NCI-H128 (cell line): ENCODE data around the gene LPP.

Source experiments
- DNase-seq: peaks from one replicate; lab custom pipeline; 2025; ENCODE audit not compliant: unreplicated experiment; lab: John Stamatoyannopoulos, UW

The LPP gene

GRCh38 chr3:188720215-188720614 lies 566.3 kb downstream of the LPP start:
- DNase-seq, result no peak

- DNase-seq, result no peak
Measured at GRCh38 chr3:188720636-188721035, 566.7 kb downstream of the LPP start.

DNA sequence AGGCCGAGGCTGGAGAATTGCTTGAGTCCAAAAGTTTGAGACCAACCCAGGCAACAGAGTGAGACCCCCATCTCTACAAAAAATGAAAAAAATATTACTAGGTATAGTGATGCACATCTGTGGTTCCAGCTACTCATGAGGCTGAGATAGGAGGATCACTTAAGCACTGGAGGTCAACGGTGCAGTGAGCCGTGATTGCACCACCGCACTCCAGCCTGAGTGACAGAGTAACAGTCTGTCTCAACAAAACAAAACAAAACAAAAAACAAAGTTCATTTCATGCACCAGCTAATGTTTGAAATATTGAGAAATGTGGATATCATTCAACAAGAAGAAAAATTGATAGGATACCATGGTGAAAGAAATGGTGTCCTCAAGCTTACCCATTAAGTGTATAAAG lies 567.4 kb downstream of the LPP start:
- no peak for DNase-seq

GRCh38 chr3:188721990-188722389 lies 568.0 kb downstream of the LPP start:
- no peak for DNase-seq

DNA sequence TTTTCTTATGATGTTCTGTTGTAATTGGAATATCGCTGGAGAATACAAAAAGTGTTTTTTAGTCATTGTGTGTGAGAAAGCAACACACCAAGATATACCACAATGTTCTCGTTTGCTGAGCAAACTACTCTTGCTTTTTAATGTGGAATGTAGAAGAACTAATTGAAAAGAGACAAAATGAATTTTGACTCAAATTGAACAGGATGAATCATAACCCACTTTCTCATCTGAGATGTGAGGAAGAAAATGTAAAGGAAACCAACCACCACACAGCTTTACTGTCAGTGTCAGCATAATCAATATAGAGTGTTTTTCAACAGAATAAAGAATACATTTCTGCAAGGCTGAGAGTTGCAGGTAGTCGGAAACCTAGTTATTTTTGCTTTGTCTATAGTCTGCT lies 569.0 kb downstream of the LPP start:
- no peak for DNase-seq

GRCh38 chr3:188727052-188727451 lies 573.1 kb downstream of the LPP start:
- DNase-seq, result no peak

DNA sequence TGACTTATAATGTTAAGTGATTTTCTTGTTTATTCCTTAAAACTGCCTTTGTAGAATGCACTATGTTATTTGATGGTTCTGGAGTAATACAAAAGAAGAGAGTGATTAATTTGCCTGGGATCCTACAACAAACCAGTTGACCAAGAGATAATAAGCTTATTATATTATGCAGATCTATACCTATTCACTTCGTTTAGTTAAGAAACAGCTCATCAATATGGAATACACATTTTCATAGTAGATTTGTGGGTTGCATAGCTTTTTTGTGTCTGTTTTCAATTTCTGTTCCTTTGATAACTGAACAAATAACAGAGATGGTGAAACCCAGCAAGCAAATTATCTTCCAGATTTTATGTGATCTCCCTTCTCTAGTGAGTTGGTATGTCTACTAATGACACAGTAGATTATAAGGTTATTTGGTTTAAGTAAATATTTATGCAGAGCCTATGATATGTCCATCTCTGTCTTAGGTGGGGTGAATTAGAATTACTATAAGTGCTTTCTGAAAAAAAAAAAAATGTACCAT lies 574.5 kb downstream of the LPP start:
- no peak for DNase-seq

- DNase-seq, result no peak
Measured at GRCh38 chr3:188729422-188729821, 575.5 kb downstream of the LPP start.

DNA sequence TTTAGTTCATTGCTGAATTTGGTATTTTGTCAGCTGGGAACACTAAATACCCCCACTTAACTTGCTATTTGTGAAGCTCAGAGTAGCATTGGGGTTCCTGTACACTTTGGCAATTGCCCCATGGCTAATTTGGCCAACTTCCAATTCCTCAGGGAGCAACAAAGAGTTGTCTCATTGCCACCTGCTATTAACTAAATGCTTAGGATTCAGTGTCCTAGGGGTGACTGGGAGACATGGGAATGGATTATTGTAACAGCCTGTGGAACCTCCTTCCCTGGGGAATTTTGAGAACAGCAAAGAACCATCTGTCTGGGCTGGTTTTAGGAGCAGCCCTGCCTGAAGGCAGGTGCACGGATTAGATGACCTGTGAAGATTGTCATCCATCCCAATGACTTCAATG lies 580.4 kb downstream of the LPP start:
- DNase-seq, result peak; percentile 71

DNA sequence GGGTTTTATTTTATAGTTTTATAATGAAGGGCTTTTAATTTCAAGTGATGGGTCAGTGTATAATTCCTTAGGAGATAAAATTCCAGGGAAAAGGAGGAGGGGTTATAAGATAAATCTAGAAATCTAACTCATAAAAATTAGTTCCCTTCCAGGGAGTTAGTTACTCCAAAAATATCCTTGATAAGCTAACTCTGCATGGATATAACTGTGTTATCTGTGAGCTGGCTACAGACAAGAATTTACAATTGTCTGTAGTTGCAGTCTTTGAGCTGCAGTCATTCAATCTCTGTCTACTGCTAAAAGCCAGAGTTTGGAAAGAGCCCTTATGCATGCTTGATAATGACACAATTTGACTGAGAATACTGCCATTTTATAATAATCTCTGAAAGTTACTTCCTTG lies 585.6 kb downstream of the LPP start:
- no peak for DNase-seq

DNA sequence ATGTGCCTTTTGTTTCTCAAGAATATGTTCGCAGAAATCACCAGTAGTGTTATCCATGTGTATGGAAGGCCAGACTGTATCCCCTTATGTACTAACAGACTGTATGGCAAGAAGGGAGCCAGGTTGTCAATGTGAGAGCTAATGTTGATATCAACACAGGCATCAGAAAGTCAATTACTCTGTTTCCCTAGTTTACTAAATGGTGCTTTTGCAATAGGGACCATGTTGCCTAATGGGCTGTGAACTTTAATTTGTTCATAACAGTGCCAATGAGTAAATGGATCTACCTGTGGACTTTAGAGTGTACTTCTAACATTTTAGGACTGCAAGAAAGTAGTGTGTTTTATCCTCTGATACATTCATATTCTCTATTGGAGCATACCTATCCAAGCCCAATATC lies 586.1 kb downstream of the LPP start:
- no peak for DNase-seq

DNA sequence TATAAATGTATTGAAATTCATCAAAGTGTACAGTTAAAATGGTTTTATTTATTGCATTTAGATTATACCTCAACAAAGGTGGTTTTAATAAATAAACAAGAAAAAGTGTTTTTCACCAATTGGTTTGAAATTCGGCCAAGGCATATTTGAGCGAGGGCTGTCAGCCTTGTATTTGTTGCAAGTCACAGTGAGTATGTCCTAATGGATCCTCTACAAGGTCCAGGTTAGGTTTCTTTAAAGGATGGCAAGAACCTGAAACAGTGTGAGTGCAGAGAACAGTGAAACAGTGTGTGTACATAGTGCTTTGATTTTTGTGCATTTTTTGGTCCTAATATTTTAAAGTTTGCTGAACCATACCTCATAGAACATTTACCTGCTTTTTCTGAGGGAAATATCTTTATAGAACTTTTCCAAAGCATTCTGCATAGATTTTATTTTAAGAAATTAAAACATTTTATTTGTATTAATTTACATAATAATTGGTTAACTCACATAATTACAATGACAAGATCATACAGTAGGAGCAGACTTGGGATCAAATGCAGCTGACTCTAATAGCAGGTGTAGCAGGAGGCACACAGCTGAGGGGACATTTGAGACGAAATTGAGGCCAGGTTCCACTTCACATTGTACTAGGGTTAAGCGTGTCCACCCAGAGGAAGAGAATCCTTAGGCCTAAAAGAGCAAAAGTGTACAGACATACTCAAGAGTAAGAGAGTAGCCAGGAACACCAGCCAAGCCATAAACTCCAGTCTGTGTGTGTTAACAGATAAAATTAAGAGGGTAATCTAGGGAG lies 589.0 kb downstream of the LPP start:
- no peak for DNase-seq

GRCh38 chr3:188744166-188744565 lies 590.2 kb downstream of the LPP start:
- DNase-seq, result no peak

GRCh38 chr3:188745031-188745430 lies 591.1 kb downstream of the LPP start:
- no peak for DNase-seq

GRCh38 chr3:188746291-188746783 lies 592.4 kb downstream of the LPP start:
- no peak for DNase-seq

GRCh38 chr3:188747489-188747888 lies 593.5 kb downstream of the LPP start:
- no peak for DNase-seq

DNA sequence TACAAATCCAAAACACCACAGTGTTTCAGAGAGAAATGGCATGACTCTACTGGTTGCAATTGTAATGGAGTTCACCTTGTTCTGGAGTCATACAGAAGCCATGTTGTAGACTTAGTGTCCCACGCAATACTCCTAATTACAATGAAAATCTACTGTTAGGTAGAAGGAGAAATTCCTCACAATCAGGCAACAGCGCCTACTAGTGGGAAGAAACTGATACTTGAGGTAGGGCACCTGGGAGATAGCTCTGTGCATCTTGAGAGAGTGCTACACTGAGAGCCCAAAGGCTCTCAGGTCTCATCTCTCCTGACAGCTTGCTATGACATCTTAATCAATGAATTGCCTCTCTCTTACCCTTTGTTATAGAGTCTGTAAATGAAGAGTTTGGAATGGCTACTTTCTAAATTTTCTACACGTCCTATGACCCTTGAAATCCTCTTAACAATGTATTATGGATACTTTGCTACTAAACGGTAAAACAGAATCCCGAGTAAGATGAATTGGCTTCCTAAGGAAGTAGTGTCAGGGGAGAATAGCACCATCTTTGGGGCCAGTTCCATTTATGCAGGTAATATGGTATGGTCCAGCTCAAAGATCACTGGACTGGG lies 595.2 kb downstream of the LPP start:
- no peak for DNase-seq

- DNase-seq, result no peak
Measured at GRCh38 chr3:188749830-188750229, 595.9 kb downstream of the LPP start.

DNA sequence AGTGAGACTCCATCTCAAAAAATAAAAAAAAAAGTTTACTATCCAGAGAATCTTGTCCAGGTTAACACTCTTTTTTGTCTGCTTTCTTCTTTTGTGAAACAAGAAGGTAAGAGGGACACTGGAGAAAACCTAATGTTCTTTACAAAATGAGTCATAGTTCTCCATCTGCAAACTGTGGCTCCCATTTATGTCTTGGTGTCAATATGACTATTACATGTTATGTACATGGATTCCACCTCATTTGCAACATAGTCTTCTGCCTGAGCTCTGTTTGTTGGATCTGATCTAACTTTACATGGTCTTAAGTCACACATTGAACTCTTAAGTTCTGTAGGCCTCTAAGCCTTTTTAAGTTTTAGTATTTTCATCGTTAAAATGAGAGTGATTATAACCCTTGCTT lies 596.7 kb downstream of the LPP start:
- DNase-seq, result no peak

DNA sequence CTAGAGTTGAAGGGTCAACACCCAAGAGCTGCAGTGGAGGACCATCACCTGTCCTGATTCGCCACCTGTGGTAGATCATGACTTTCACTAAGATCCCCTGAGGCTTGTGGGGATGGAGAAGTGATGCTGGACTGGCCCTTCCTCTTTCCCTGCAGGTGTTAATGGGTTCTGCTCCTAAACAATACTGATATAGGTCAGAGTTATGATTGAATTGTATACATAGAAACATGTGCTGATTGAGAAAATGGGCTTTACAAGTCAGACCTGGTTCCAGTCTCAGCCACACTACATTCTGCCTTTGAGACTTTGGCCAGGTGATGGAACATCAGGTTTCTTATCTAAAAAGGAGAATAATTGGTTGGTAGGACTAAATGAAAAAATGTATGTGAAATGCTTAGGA lies 598.9 kb downstream of the LPP start:
- DNase-seq, result no peak

- DNase-seq, result no peak
Measured at GRCh38 chr3:188754267-188754666, 600.3 kb downstream of the LPP start.

DNA sequence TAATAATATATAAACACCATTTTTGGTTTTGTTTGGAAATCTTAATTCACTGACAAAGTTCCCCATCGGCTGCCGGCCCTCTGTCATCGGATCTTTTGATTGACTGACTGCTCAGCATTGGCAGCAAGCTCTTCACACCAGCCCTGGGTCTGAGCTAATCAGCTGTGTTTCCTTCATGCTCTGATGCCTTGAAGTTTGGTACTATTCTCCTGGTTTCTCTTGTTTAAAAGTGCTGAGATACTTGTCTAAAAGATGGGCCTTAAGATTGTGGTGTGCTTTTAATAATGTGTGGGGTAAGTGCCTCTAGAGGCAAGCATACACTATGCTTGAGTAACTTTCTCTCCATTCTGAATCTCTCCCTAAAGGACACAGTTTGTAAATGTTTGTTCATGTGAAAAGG lies 602.3 kb downstream of the LPP start:
- no peak for DNase-seq
